C4-2B (cell line): ENCODE results near the gene ALAS1.

ENCODE experiments used
- H3K27ac ChIP-seq: fragments of 450-650 bp; 2 replicates; pipeline ENCODE4 v1.5.1; 2017
- ZFX ChIP-seq: fragments of 450-650 bp; IDR thresholded peaks from 2 replicates; pipeline ENCODE4 v1.6.1; 2017
- TF ChIP-seq, protein P1 (sequence below): fragments of 450-650 bp; conservative IDR thresholded peaks from 2 replicates; pipeline ENCODE4 v1.5.1; 2017; ENCODE audit warnings: mild to moderate bottlenecking

ALAS1 gene

DNA sequence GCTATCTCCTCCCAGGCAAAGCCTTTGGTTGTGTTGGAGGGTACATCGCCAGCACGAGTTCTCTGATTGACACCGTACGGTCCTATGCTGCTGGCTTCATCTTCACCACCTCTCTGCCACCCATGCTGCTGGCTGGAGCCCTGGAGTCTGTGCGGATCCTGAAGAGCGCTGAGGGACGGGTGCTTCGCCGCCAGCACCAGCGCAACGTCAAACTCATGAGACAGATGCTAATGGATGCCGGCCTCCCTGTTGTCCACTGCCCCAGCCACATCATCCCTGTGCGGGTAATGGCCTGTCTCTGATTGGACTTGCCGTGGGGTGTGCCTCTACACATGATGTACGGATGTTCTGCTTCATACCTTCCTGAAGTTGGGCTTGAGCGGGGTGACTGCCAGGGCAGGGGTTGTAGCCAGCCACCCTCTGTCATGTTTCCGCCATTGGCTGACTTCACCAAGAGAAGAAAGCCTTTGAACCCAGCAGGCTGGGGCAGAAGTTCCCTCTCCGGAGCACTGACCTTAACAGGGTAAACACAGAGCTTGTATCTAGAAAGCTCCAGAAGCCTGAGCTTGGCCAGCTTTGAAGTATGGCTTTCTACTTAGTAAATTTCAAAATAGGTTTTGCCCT, 13.4 kb downstream of the ALAS1 start:
- peak overlapping the region; percentile 10; the same call in 1 of the 2 replicates for H3K27ac ChIP-seq
- no peak for TF ChIP-seq ZFX
- TF ChIP-seq, protein P1, sequence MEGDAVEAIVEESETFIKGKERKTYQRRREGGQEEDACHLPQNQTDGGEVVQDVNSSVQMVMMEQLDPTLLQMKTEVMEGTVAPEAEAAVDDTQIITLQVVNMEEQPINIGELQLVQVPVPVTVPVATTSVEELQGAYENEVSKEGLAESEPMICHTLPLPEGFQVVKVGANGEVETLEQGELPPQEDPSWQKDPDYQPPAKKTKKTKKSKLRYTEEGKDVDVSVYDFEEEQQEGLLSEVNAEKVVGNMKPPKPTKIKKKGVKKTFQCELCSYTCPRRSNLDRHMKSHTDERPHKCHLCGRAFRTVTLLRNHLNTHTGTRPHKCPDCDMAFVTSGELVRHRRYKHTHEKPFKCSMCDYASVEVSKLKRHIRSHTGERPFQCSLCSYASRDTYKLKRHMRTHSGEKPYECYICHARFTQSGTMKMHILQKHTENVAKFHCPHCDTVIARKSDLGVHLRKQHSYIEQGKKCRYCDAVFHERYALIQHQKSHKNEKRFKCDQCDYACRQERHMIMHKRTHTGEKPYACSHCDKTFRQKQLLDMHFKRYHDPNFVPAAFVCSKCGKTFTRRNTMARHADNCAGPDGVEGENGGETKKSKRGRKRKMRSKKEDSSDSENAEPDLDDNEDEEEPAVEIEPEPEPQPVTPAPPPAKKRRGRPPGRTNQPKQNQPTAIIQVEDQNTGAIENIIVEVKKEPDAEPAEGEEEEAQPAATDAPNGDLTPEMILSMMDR = no peak

DNA sequence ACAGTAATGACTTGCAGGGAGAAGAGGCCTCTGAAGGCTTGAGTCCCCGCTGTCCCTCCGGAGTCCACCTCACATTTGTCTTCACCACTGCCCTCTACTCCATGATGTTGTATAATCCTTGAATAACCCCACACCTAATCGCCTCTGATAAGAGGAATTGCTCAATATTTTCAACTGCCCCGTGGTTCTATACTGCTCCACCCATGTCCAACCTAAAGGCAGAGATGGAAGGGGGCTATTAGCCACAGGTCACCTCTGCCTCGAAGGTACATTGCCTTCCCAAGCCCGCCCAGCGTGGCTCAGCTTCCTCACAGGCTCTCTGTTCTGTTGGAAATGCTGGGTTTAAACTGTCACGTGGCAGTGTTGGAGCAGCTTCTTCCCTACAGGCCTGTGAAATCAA, 15.0 kb downstream of the ALAS1 start:
- no peak overlapping the region for H3K27ac ChIP-seq
- TF ChIP-seq ZFX = no peak
- TF ChIP-seq, protein P1 = no peak

DNA sequence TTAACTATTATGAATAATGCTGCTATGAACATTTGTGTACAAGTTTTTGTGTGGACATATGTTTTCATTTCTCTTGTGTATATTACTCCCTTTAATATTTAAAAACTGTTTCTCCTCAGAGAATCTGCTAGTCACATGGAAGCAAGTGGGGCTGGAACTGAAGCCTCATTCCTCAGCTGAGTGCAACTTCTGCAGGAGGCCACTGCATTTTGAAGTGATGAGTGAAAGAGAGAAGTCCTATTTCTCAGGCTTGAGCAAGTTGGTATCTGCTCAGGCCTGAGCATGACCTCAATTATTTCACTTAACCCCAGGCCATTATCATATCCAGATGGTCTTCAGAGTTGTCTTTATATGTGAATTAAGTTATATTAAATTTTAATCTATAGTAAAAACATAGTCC, 15.9 kb downstream of the ALAS1 start:
- TF ChIP-seq ZFX = no peak
- TF ChIP-seq, protein P1 = no peak
- H3K27ac ChIP-seq = no peak overlapping the region

DNA sequence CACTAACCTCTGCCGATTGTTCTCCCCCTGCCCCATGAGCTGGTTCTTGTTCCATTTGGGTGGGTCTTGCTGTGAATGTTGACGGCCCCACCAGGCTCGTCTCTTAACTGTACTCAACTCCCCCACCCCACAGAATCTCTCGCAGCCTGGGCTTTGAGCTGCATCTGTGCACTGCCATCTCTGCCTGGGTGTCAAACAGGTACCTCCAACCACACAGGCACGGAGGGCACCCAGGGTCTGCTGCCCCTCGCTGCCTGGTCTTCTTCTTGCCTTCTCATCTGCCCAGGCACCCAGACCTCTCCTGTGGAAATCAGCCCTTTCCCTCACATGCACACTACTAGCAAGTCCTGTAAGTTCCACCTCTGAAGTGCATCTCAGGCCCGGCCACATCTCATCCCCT, 17.4 kb downstream of the ALAS1 start:
- H3K27ac ChIP-seq = peak overlapping the region; percentile 76
- TF ChIP-seq ZFX = no peak
- TF ChIP-seq, protein P1 = no peak

DNA sequence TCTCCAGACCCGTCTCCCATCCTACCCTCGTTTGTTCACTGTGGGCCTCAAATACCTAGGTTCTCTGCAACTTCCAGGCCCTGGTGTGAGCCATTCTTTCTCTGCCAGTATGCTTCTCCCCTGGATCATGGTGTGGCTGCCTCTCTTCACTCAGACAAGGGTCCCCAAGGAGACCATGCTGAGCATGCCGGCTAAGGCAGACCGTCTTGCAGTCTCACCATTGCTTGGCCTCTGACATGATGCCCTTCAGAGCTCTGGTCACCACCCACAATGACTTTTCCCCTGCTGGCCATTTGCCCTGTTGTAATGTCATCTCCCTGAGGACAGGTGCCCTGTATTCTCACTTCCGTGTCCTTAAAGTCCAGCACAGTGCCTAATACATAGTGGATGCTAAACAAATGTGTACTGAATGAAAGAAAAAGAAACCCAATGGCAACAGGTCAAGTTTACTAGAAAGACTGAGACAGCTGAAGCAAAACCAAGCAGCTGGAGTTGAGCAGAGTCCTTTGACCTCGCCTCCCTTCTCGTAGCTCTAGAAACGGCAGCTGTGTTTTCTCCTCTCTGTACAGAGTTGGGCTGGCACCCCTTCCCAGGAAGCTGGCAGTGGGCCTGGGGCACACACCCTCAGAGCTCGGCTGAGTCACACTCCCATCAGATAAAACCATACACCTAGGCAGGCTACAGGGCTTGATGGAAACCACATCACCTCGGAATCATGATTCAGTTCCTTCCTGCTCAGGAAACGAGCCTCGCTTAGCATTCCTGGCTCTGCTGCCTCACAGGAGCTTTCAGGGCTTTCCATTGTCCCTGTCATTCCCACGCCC, 18.8 kb downstream of the ALAS1 start:
- no peak for TF ChIP-seq ZFX
- TF ChIP-seq, protein P1 = no peak
- peak overlapping the region; percentile 76 for H3K27ac ChIP-seq

DNA sequence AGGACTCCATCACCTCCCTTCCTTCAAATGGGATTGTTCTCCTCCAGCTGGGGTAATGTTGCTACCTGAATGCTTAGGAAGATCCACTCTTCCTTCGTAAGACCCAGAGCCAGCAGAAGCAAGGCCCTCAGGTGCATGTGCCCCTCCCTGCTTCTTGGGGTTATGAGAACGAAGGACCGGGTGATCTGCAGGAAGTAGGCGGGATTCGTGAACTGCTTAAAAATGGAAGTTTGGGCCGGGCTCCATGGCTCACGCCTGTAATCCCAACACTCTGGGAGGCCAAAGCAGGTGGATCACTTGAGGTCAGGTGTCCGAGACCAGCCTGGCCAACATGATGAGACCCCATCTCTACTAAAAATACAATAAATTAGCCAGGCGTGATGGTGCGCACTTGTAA, 19.4 kb downstream of the ALAS1 start:
- TF ChIP-seq, protein P1 = no peak
- no peak for TF ChIP-seq ZFX
- H3K27ac ChIP-seq = peak overlapping the region; percentile 76

DNA sequence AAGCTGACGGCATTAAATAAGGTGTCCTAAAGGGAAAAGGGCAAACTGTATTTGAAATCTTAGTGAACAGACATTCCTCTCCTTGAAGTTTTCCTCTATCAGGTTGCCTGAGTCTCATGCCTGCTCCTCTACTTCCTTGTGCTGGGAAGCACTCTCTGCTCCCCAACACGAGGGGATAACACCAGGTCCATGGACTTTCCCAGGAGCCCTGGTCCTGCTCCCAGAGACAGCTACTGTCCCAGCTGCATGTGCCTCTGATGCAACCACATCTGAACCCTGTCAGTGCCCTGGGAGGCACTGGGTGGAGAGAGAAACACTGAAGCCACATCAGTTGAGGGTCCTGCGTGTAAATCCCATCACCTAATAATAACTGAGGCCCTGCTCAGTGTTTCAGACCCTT, 20.1 kb downstream of the ALAS1 start:
- TF ChIP-seq, protein P1 = no peak
- TF ChIP-seq ZFX = no peak
- peak overlapping the region; percentile 76 for H3K27ac ChIP-seq
